Glutamatergic neuron (in vitro differentiated cells): ENCODE results near the gene COG2. TPM values are rescaled to one million over a fixed set of nuclear protein-coding genes. Genes with fewer than 3 reads are reported as not detected.

ENCODE experiments used
- DNase-seq: peaks from one replicate; pipeline ENCODE4 v3.0.0; 2022
- H3K27ac Mint-ChIP-seq: one replicate; pipeline ENCODE4 v1.8.0; 2020; ENCODE audit warnings: mild to moderate bottlenecking, mixed read lengths, inconsistent platforms; ENCODE audit not compliant: unreplicated experiment
- H3K27me3 Mint-ChIP-seq: one replicate; pipeline ENCODE4 v1.8.0; 2020; ENCODE audit warnings: mild to moderate bottlenecking, moderate library complexity, mixed read lengths, inconsistent platforms; ENCODE audit not compliant: unreplicated experiment
- H3K36me3 Mint-ChIP-seq: one replicate; pipeline ENCODE4 v1.8.0; 2020; ENCODE audit warnings: mild to moderate bottlenecking, mixed read lengths, inconsistent platforms; ENCODE audit not compliant: unreplicated experiment
- H3K4me1 Mint-ChIP-seq: one replicate; pipeline ENCODE4 v1.8.0; 2020; ENCODE audit warnings: mild to moderate bottlenecking, low read depth, mixed read lengths, inconsistent platforms; ENCODE audit not compliant: unreplicated experiment
- H3K4me3 Mint-ChIP-seq: one replicate; pipeline ENCODE4 v1.8.0; 2020; ENCODE audit warnings: mild to moderate bottlenecking, mixed read lengths, inconsistent platforms; ENCODE audit not compliant: unreplicated experiment
- H3K9me3 Mint-ChIP-seq: one replicate; pipeline ENCODE4 v1.8.0; 2020; ENCODE audit warnings: mild to moderate bottlenecking, moderate library complexity, mixed read lengths, inconsistent platforms; ENCODE audit not compliant: unreplicated experiment
- total RNA-seq: library from RNA; stranded (reverse); fragmentation: NEBNext Ultra II Directional; extraction: Animal tissue kit (Norgen Biotek cat#: 25700); gene quantifications from one replicate; pipeline ENCODE4 v1.2.1, GENCODE V29; 2021; ENCODE audit not compliant: unreplicated experiment
- TF ChIP-seq, protein P1 (sequence below): fragments of 200-600 bp; sonication (generic); IDR thresholded peaks from one replicate; pipeline ENCODE4 v1.5.0; 2021; ENCODE audit not compliant: partially characterized antibody, unreplicated experiment

The COG2 gene
- total RNA-seq, 1 donor from 2014 or later: 29.0 TPM

GRCh38 chr1:230668227-230668626, 25.9 kb downstream of the COG2 start:
- H3K36me3 Mint-ChIP-seq: peaks cover 10% of the 10 kb centered on the region

DNA sequence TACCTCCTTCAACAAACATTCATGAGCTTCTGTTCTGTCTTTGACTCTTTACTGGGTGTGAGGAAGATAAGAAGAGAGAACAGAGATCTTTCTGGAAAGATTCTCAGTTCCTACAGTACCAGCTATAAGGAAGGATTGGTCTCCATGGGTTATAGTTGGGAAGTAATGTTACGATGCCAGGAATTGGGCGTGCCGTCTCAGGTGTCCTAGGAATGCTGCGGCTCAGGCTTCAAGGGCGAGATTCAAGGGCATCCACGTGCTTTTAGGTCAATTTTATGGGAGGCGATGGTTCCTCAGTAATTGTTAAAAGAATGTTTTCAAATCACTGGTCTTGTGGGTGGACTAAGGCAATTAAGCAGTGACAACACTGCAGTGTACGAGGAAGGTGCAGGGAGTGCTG, 27.3 kb downstream of the COG2 start:
- Mint-ChIP-seq H3K4me3 (no peak overlapping the region), H3K9me3 (peaks cover 2% of the 10 kb centered on the region), H3K36me3 (peaks cover 10% of the 10 kb centered on the region), H3K4me1 (peaks cover 28% of the 10 kb centered on the region), H3K27me3 (peaks cover 7% of the 10 kb centered on the region), H3K27ac (peak overlapping the region; percentile 36)
- TF ChIP-seq, protein P1, sequence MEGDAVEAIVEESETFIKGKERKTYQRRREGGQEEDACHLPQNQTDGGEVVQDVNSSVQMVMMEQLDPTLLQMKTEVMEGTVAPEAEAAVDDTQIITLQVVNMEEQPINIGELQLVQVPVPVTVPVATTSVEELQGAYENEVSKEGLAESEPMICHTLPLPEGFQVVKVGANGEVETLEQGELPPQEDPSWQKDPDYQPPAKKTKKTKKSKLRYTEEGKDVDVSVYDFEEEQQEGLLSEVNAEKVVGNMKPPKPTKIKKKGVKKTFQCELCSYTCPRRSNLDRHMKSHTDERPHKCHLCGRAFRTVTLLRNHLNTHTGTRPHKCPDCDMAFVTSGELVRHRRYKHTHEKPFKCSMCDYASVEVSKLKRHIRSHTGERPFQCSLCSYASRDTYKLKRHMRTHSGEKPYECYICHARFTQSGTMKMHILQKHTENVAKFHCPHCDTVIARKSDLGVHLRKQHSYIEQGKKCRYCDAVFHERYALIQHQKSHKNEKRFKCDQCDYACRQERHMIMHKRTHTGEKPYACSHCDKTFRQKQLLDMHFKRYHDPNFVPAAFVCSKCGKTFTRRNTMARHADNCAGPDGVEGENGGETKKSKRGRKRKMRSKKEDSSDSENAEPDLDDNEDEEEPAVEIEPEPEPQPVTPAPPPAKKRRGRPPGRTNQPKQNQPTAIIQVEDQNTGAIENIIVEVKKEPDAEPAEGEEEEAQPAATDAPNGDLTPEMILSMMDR: no peak
- DNase-seq: no peak

More at GRCh38 chr1:230668227-230668626, 25.9 kb downstream of the COG2 start:
- TF ChIP-seq, protein P1: no peak
- Mint-ChIP-seq H3K4me3 (peak overlapping the region; percentile 44), H3K9me3 (peaks cover 2% of the 10 kb centered on the region), H3K27me3 (peaks cover 7% of the 10 kb centered on the region), H3K4me1 (peaks cover 28% of the 10 kb centered on the region), H3K27ac (peak overlapping the region; percentile 94)
- DNase-seq: peak; percentile 68

DNA sequence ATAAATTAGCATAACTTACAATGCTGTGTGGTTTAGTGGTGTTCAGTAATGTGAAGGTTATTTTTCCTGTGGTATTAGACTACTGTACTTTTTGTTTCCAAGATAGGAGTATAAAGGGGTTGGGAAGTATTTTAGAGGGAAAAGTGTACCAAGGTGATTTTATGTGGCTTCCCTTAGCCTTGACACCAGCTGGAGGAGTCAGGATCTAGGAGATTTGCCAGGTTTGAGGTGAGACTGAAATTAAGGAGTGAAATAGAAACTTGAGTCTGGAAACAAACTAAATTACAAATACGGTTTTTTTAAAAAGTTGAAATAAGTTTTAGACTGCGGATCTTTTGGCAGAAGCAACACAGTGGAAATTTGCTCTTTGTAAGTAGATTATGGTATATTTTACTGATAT, 32.3 kb downstream of the COG2 start:
- Mint-ChIP-seq H3K9me3 (no peaks in the 10 kb centered on the region), H3K27me3 (no peaks in the 10 kb centered on the region), H3K27ac (no peak overlapping the region), H3K36me3 (peaks cover 14% of the 10 kb centered on the region), H3K4me3 (no peak overlapping the region), H3K4me1 (peaks cover 9% of the 10 kb centered on the region)
- TF ChIP-seq, protein P1: no peak
- no peak for DNase-seq

- Mint-ChIP-seq H3K4me3 (no peak overlapping the region), H3K36me3 (peaks cover 14% of the 10 kb centered on the region), H3K9me3 (no peaks in the 10 kb centered on the region), H3K4me1 (peaks cover 10% of the 10 kb centered on the region), H3K27ac (no peak overlapping the region), H3K27me3 (peaks cover 3% of the 10 kb centered on the region)
- no peak for DNase-seq
- TF ChIP-seq, protein P1: no peak
Measured at GRCh38 chr1:230677200-230677599, 34.9 kb downstream of the COG2 start.

DNA sequence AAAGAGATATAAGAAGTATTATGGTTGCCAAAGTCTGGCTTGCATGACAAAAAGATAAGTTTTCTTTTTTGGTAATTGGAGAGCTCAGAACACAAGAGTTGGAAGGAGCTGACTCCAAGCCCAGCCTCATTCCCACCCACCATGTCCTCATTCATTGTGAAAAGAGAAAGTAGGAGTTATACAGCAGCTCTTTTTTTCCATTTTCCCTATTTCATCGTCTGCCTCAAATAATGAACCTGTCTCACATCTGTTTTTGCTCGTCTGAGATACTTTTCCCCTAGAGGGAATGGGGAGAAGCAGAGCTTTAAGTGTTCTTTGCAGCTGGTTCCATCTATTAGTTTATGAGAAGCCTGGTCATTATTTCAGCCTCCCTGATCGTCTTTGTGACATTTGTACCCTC, 36.9 kb downstream of the COG2 start:
- Mint-ChIP-seq H3K36me3 (peaks cover 14% of the 10 kb centered on the region), H3K27ac (no peak overlapping the region)
- DNase-seq: no peak

More for the DNA sequence above, 36.9 kb downstream of the COG2 start:
- TF ChIP-seq, protein P1: no peak
- Mint-ChIP-seq H3K4me3 (no peak overlapping the region), H3K27me3 (peaks cover 4% of the 10 kb centered on the region), H3K9me3 (no peaks in the 10 kb centered on the region), H3K4me1 (peaks cover 13% of the 10 kb centered on the region)
